SK-N-SH (cell line): ENCODE results near the gene UCHL3. TPM values are rescaled to one million over a fixed set of nuclear protein-coding genes. Genes with fewer than 3 reads are reported as not detected.

ENCODE experiments used
- CTCF ChIA-PET: fragments of 300-600, 350-600 bp; formaldehyde crosslinking; extraction: SDS; loops from one replicate; lab custom pipeline; 2021; lab: Yijun Ruan, JAX
- POLR2A ChIA-PET: fragments of 350-600 bp; sonication (Branson Sonifier 250); formaldehyde crosslinking; extraction: SDS; loops from one replicate; lab custom pipeline; 2020; ENCODE audit warnings: antibody characterized with exemption, inconsistent platforms; lab: Yijun Ruan, JAX
- DNase-seq: peaks from one replicate; pipeline ENCODE4 v3.0.0; 2012
- H2AFZ ChIP-seq: fragments of 200-600 bp; sonication (generic); 2 replicates; pipeline ENCODE4 v1.8.1; 2016; ENCODE audit warnings: antibody characterized with exemption, mild to moderate bottlenecking, low read depth
- H3F3A ChIP-seq: fragments of 200-600 bp; sonication (generic); replicated peaks from 2 replicates; pipeline ENCODE3; 2016; ENCODE audit warnings: antibody characterized with exemption, mild to moderate bottlenecking; ENCODE audit not compliant: insufficient read depth
- H3K27ac ChIP-seq, 2 experiments: fragments of 200-500 bp in 1 of 2; fragments of 200-600 bp in 1 of 2; sonication (Bioruptor generic) in 1 of 2; sonication (generic), shearing (Covaris generic) in 1 of 2; 2 replicates each; pipeline versions ENCODE4 v1.5.1 to v1.6.1; 2014 to 2016; ENCODE audit warnings: low read depth in 2 of 2, inconsistent platforms in 1 of 2, low read length in 1 of 2, mild to moderate bottlenecking in 1 of 2, mixed read lengths in 1 of 2
- H3K27me3 ChIP-seq: fragments of 200-600 bp; sonication (generic), shearing (Covaris generic); 2 replicates; pipeline ENCODE4 v1.6.1; 2016; ENCODE audit warnings: mixed run types; ENCODE audit not compliant: insufficient read depth
- H3K36me3 ChIP-seq, 2 experiments: fragments of 200-500 bp in 1 of 2; fragments of 200-600 bp in 1 of 2; sonication (Bioruptor generic) in 1 of 2; sonication (generic) in 1 of 2; replicated peaks in 1 of 2; 2 replicates each; pipeline versions ENCODE3 to v1.5.1; 2014 to 2016; ENCODE audit warnings: low read length in 1 of 2, mild to moderate bottlenecking in 1 of 2; ENCODE audit not compliant: insufficient read depth in 2 of 2, control insufficient read depth in 1 of 2
- H3K4me1 ChIP-seq, 2 experiments: fragments of 200-500 bp in 1 of 2; fragments of 200-600 bp in 1 of 2; sonication (Bioruptor generic) in 1 of 2; sonication (generic), shearing (Covaris generic) in 1 of 2; 2 replicates each; pipeline versions ENCODE4 v1.5.1 to v1.6.1; 2014 to 2016; ENCODE audit warnings: low read depth in 1 of 2, low read length in 1 of 2, mixed run types in 1 of 2; ENCODE audit not compliant: insufficient read depth in 2 of 2, control insufficient read depth in 1 of 2
- H3K4me2 ChIP-seq: fragments of 200-600 bp; sonication (generic), shearing (Covaris generic); 2 replicates; pipeline ENCODE4 v1.6.1; 2017; ENCODE audit warnings: mixed run types
- H3K4me3 ChIP-seq, 2 experiments: fragments of 200-500 bp in 1 of 2; fragments of 200-600 bp in 1 of 2; sonication (Bioruptor generic) in 1 of 2; sonication (generic), shearing (Covaris generic) in 1 of 2; 2 replicates each; pipeline versions ENCODE4 v1.5.1 to v1.8.1; 2014 to 2016; ENCODE audit warnings: low read depth in 2 of 2, inconsistent platforms in 1 of 2, low read length in 1 of 2, mild to moderate bottlenecking in 1 of 2, mixed read lengths in 1 of 2, moderate library complexity in 1 of 2
- H3K79me2 ChIP-seq: fragments of 200-600 bp; sonication (generic); 2 replicates; pipeline ENCODE4 v1.8.1; 2017; ENCODE audit warnings: mild to moderate bottlenecking; ENCODE audit not compliant: insufficient read depth
- H3K9ac ChIP-seq: fragments of 200-600 bp; sonication (generic); 2 replicates; pipeline ENCODE4 v1.6.1; 2017; ENCODE audit warnings: mixed run types
- H3K9me2 ChIP-seq: fragments of 200-600 bp; sonication (generic); 2 replicates; pipeline ENCODE4 v1.6.1; 2017; ENCODE audit warnings: mixed run types
- H3K9me3 ChIP-seq: fragments of 200-600 bp; sonication (generic); 2 replicates; pipeline ENCODE4 v1.6.1; 2017; ENCODE audit warnings: mixed run types, mild to moderate bottlenecking, moderate library complexity
- H4K20me1 ChIP-seq: fragments of 200-600 bp; sonication (generic); 2 replicates; pipeline ENCODE4 v1.6.1; 2017; ENCODE audit warnings: mild to moderate bottlenecking, mixed run types; ENCODE audit not compliant: insufficient read depth
- ELF1 ChIP-seq: IDR thresholded peaks from 2 replicates; pipeline ENCODE4 v1.4.0; 2012
- EP300 ChIP-seq, 2 experiments: IDR thresholded peaks; 2 replicates each; pipeline versions ENCODE4 v1.4.0 to v1.6.1; 2012; ENCODE audit warnings: borderline replicate concordance in 1 of 2, low read depth in 1 of 2, low read length in 1 of 2
- GABPA ChIP-seq: IDR thresholded peaks from 2 replicates; pipeline ENCODE4 v1.4.0; 2012; ENCODE audit warnings: low read depth, mild to moderate bottlenecking
- GATA2 ChIP-seq: sonication (generic); formaldehyde crosslinking; IDR thresholded peaks from 2 replicates; pipeline ENCODE4 v1.5.0; 2020; ENCODE audit warnings: mild to moderate bottlenecking, missing genetic modification reagents
- MEF2A ChIP-seq: IDR thresholded peaks from 2 replicates; pipeline ENCODE4 v1.4.0; 2012; ENCODE audit warnings: low read depth, borderline replicate concordance
- MXI1 ChIP-seq: IDR thresholded peaks from 2 replicates; pipeline ENCODE4 v1.6.1; 2012; ENCODE audit warnings: mild to moderate bottlenecking, low read depth, low read length, improper control_type of control experiment
- RAD21 ChIP-seq: IDR thresholded peaks from 2 replicates; pipeline ENCODE4 v1.6.1; 2012; ENCODE audit warnings: mild to moderate bottlenecking, low read length
- RCOR1 ChIP-seq: fragments of 150-350 bp; IDR thresholded peaks from 2 replicates; pipeline ENCODE4 v1.6.1; 2017; ENCODE audit warnings: antibody characterized with exemption, low read length
- RXRA ChIP-seq: IDR thresholded peaks from 2 replicates; pipeline ENCODE4 v1.4.0; 2012; ENCODE audit warnings: low read depth, mild to moderate bottlenecking, borderline replicate concordance
- SIN3A ChIP-seq: IDR thresholded peaks from 2 replicates; pipeline ENCODE4 v1.6.1; 2012; ENCODE audit warnings: low read depth, mild to moderate bottlenecking, low read length, moderate library complexity, borderline replicate concordance
- YY1 ChIP-seq: IDR thresholded peaks from 2 replicates; pipeline ENCODE4 v1.4.0; 2012; ENCODE audit warnings: low read depth, mild to moderate bottlenecking
- WGBS: methylation state at CpG from one replicate; pipeline ENCODE4 v1.1.6; 2017; ENCODE audit warnings: low lambda C conversion rate; 5-methylcytosine and 5-hydroxymethylcytosine counted together
- polyA plus RNA-seq, 3 experiments: library from polyadenylated mRNA; depleted of rRNA; stranded (reverse); fragments of >200 nt; gene quantifications; 2 replicates each; pipeline ENCODE4 v1.2.3, GENCODE V29; 2012
- TF ChIP-seq, protein P1 (sequence below): IDR thresholded peaks from 2 replicates; pipeline ENCODE4 v1.4.0; 2012; ENCODE audit warnings: low read depth, borderline replicate concordance
- TF ChIP-seq, protein P2 (sequence below): IDR thresholded peaks from 2 replicates; pipeline ENCODE4 v1.6.1; 2012; ENCODE audit warnings: mild to moderate bottlenecking, low read depth, low read length, moderate library complexity
- TF ChIP-seq, protein P3 (sequence below): IDR thresholded peaks from 2 replicates; pipeline ENCODE4; 2012

Gene UCHL3
- polyA plus RNA-seq, 1 of the 3 experiments (the other 2 are of a cell fraction), result 28.8 TPM

DNA sequence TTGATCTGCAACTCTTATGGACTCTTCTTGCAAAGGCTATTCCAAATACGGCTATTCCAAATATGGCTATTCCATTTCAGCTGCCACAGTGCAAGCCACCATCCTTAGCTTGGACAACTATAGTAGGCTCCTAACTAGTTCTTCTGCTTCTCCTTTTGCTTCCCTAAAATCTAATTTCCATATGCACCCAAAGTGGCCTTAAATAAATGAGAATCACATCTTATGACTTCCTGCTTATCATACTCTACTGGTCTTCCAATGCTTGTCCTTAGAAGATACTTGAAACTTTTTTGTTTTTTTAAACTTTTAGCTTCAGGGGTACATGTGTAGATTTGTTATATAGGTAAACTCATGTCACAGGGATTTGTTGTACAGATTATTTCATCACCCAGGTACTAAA, 4.9 kb downstream of the UCHL3 start (continued):
- TF ChIP-seq EP300 (IDR thresholded peaks at IDR 0.05; ENCODE audit: borderline replicate concordance in 1 of 2, low read depth in 1 of 2, low read length in 1 of 2), result no peak

DNA sequence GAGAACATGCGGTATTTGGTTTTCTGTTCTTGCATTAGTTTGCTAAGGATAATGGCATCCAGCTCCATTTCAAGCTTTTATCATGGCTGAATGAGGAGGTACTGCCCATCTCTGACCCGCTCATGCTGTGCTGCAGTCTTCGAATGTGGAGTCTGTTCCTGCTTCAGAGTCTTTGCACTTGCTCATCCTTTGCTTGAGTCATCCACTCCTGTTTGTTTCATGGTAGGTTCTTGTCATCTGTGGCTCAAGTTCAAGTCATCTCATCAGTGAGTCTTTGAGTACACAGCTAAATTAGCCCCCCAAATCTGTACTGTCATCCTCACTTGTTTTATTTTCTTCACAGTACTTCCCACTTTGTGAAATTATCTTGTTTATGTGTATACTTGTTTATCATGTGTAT, 5.4 kb downstream of the UCHL3 start:
- Histone ChIP-seq H3F3A (peaks cover 21% of the 10 kb centered on the region), H3K9ac (no peak overlapping the region), H3K9me2 (no peaks in the 10 kb centered on the region), H4K20me1 (no peaks in the 10 kb centered on the region), H3K27ac (no peak overlapping the region), H3K4me2 (no peak overlapping the region), H3K27me3 (no peaks in the 10 kb centered on the region)
- WGBS, result 90% methylated on average over 3 of the region's 3 CpGs
- POLR2A ChIA-PET, result no interaction called here
- CTCF ChIA-PET, result interaction anchor here (1.2 kb wide), 1 partner anchor 1349 kb away, joined by 4 read pairs; no protein-coding TSS in a partner anchor
- no peak for DNase-seq
- no peak for TF ChIP-seq YY1
- TF ChIP-seq, all 33 proteins: peak for 0
- H3K79me2 ChIP-seq, result peaks cover 12% of the 10 kb centered on the region; the same call in 1 of the 2 replicates
- peaks cover 4 to 5% of the 10 kb centered on the region in 2 experiments; a peak in 2 of 4 replicates for H3K4me1 ChIP-seq
- peaks cover 3 to 11% of the 10 kb centered on the region in 2 experiments for H3K36me3 ChIP-seq
- H2AFZ ChIP-seq, result no peak overlapping the region
- no peaks in the 10 kb centered on the region for H3K9me3 ChIP-seq
- H3K4me3 ChIP-seq, result no peak overlapping the region

DNA sequence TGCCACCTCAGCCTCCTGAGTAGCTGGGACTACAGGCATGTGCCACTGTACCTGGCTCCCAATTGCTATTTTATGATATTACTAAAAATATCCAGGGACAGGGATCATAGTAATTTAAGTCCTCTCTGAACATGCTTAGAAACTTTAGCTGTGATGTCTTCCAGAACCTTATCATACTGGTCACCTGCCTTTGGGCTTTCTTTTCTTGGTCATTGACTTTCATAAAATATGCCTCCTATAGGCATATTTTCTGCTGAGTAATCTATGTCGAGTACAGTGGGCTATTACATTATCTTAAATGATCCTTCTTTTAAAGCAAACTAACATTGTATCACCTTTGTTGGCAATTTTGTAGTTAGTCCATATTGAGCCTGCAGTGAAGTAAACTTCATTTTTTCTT, 6.2 kb downstream of the UCHL3 start:
- Histone ChIP-seq H3K27ac (no peak overlapping the region), H3K36me3 (peaks cover 3 to 11% of the 10 kb centered on the region in 2 experiments), H3K79me2 (peaks cover 5% of the 10 kb centered on the region; the same call in 1 of the 2 replicates), H3K4me1 (peaks cover 1 to 3% of the 10 kb centered on the region in 2 experiments; a peak in 2 of 4 replicates), H3K9me2 (no peaks in the 10 kb centered on the region), H3F3A (peaks cover 16% of the 10 kb centered on the region), H4K20me1 (no peaks in the 10 kb centered on the region), H3K27me3 (no peaks in the 10 kb centered on the region), H3K9me3 (no peaks in the 10 kb centered on the region)
- POLR2A ChIA-PET, result no interaction called here
- WGBS, result 95% methylated on average over 1 of the region's 1 CpG
- TF ChIP-seq ELF1 (no peak), MEF2A (no peak), SIN3A (no peak), GATA2 (CRISPR knock-in tag) (no peak)
- TF ChIP-seq, protein P1, sequence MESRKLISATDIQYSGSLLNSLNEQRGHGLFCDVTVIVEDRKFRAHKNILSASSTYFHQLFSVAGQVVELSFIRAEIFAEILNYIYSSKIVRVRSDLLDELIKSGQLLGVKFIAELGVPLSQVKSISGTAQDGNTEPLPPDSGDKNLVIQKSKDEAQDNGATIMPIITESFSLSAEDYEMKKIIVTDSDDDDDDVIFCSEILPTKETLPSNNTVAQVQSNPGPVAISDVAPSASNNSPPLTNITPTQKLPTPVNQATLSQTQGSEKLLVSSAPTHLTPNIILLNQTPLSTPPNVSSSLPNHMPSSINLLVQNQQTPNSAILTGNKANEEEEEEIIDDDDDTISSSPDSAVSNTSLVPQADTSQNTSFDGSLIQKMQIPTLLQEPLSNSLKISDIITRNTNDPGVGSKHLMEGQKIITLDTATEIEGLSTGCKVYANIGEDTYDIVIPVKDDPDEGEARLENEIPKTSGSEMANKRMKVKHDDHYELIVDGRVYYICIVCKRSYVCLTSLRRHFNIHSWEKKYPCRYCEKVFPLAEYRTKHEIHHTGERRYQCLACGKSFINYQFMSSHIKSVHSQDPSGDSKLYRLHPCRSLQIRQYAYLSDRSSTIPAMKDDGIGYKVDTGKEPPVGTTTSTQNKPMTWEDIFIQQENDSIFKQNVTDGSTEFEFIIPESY, result no peak
- TF ChIP-seq, all 33 proteins: peak for 0
- Histone ChIP-seq H3K9ac (no peak overlapping the region), H2AFZ (no peak overlapping the region), H3K4me3 (no peak overlapping the region), H3K4me2 (no peak overlapping the region)
- CTCF ChIA-PET, result no interaction called here
- no peak for DNase-seq

DNA sequence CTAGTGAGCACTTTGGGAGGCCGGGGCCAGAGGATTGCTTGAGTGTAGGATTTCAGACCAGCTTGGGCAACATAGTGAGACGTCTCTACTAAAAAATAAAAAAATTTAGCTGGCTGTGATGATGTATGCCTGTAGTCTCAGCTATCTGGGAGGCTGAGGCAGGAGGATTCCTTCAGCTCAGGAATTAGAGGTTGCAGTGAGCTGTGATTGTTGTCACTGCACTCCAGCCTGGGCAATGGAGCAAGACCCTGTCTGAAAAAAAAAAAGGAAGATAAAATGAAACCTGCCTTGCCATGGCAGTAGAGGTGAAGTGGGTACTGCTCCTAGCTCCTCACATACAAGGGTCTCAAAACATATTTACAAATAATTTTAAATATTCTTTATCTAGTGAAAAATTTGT, 7.4 kb downstream of the UCHL3 start:
- Histone ChIP-seq H2AFZ (no peak overlapping the region), H3K4me2 (no peak overlapping the region), H3K36me3 (peaks cover 12 to 19% of the 10 kb centered on the region in 2 experiments), H3K9ac (no peak overlapping the region), H3K79me2 (no peaks in the 10 kb centered on the region), H3K27ac (no peak overlapping the region), H4K20me1 (no peaks in the 10 kb centered on the region), H3K4me3 (no peak overlapping the region), H3F3A (peaks cover 16% of the 10 kb centered on the region), H3K9me2 (no peaks in the 10 kb centered on the region), H3K27me3 (no peaks in the 10 kb centered on the region), H3K4me1 (peaks cover 0 to 3% of the 10 kb centered on the region in 2 experiments; a peak in 2 of 4 replicates), H3K9me3 (no peaks in the 10 kb centered on the region)
- 96% methylated on average over 2 of the region's 2 CpGs for WGBS
- CTCF ChIA-PET, result interaction anchor here (1.0 to 1.2 kb wide), 2 partner anchors 9 to 10 kb away, joined by 3 to 4 read pairs; no protein-coding TSS in a partner anchor
- POLR2A ChIA-PET, result no interaction called here
- no peak for DNase-seq
- no peak for TF ChIP-seq RAD21
- TF ChIP-seq RCOR1, result no peak
- no peak for TF ChIP-seq GATA2 (CRISPR knock-in tag)
- TF ChIP-seq MXI1, result no peak
- TF ChIP-seq, protein P2, sequence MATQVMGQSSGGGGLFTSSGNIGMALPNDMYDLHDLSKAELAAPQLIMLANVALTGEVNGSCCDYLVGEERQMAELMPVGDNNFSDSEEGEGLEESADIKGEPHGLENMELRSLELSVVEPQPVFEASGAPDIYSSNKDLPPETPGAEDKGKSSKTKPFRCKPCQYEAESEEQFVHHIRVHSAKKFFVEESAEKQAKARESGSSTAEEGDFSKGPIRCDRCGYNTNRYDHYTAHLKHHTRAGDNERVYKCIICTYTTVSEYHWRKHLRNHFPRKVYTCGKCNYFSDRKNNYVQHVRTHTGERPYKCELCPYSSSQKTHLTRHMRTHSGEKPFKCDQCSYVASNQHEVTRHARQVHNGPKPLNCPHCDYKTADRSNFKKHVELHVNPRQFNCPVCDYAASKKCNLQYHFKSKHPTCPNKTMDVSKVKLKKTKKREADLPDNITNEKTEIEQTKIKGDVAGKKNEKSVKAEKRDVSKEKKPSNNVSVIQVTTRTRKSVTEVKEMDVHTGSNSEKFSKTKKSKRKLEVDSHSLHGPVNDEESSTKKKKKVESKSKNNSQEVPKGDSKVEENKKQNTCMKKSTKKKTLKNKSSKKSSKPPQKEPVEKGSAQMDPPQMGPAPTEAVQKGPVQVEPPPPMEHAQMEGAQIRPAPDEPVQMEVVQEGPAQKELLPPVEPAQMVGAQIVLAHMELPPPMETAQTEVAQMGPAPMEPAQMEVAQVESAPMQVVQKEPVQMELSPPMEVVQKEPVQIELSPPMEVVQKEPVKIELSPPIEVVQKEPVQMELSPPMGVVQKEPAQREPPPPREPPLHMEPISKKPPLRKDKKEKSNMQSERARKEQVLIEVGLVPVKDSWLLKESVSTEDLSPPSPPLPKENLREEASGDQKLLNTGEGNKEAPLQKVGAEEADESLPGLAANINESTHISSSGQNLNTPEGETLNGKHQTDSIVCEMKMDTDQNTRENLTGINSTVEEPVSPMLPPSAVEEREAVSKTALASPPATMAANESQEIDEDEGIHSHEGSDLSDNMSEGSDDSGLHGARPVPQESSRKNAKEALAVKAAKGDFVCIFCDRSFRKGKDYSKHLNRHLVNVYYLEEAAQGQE, result no peak
- no peak for TF ChIP-seq GABPA
- TF ChIP-seq RXRA, result no peak
- TF ChIP-seq, protein P3, sequence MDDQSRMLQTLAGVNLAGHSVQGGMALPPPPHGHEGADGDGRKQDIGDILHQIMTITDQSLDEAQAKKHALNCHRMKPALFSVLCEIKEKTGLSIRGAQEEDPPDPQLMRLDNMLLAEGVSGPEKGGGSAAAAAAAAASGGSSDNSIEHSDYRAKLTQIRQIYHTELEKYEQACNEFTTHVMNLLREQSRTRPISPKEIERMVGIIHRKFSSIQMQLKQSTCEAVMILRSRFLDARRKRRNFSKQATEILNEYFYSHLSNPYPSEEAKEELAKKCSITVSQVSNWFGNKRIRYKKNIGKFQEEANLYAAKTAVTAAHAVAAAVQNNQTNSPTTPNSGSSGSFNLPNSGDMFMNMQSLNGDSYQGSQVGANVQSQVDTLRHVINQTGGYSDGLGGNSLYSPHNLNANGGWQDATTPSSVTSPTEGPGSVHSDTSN, result no peak
